ENCODE results near the gene MINDY3.
"Not testable (repeated sequence)": the region's sequence is repeated elsewhere in the genome, so short reads cannot be mapped to it uniquely, and the experiment has no call there.

The MINDY3 gene

DNA sequence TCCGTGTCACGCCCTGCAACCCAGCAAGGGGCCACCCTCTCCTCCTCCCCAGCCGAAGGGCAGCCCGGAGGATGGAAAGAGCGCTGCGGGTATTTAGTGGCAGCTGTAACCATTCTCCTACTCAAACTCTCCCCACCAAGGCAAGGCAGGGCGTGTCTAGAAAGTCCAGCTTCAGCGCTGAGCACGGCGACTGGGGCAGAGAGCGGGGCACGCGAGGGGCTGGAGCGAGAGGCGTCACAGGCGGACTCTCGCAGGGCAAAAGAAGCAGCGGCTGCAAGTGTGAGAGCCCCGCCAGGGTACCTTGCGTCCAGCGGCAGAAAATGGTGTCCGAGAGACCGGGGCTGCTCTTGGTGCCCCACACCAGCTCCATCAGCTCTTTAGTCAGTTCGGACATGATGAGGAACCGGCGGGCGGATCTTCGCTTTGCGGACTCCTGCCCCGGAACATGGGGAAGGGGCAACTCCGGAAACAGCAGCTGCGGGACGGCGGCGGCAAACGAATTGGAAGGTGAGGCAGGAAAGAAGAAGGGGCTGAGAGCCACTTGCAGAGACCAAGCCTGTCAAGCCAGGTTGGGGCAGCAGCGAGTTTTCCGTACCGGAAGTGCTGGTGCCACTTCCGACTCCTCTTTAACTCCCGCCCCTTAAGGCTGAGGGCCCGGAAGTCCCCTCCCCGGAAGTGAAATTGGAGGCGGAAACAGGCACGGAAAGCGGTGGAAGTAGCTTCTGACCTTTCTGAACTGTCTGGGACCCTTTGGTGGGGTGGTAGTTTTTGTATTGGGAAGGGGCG, at the start of gene MINDY3:
TSS of gene MINDY3 (minus strand) at position 602 of the 786 bp plus-strand sequence. CDS start at position 394, 208 bp downstream.
- DNase-seq, result peak in 13 of 14 donors; percentile 36 to 86 (median 82)

DNA sequence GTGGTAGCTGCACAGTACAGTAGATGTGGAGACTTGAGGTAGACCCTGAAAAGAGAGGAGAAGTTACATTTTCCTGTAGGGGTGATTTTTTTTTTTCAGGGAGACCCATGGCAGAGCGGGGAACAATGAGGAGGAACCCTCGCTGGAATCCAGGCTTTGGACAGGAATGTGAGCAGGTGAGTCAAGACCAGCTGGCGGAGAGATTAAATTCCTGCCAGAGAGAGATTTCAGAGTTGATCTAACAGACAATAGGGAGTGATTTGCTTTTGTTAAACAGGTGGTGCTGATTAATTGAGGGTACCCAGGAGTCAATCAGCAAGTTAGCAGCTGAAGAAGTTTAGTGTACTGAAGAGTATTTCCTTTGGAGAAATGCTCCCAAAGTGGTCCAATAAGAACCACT, 41.6 kb upstream of the MINDY3 start:
- no peak for DNase-seq

DNA sequence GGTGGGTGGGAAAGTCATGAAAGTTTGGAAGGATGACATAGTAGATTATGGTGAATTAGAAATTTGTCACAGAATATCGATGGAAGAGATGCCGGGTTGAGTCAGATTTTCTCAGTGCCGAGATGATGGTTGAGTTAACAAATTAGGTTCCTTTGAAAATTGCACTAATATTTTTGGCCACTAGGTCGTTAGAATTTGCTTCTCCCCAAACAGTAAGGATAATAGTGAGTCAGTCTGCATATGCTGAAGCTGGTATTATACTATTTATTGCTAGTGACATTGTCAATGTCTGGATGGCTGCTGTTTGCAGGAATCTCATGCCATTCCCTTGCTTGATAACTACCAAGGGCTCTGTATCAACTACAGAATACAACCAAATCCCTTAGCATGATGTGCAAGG, 37.7 kb upstream of the MINDY3 start:
- DNase-seq, result no peak

DNA sequence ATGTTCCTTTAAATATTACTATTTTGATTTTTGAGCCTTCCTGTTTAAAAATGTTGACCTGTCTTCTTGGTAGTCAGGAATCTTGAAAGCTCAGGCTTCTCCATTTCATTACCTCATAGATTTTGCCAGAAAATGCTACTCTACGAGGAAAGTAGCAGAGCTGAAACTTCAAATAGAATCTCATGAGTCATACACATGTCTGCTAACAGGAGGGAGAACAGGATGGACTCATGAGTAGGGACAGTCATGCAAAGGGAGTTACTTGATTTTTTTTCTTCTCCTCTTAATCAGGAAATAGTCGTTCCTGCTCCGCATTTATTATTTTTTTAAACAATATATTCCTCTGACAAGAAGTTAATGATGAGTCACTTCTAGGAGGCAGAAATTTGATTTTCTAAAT, 37.0 kb upstream of the MINDY3 start:
- no peak for DNase-seq

DNA sequence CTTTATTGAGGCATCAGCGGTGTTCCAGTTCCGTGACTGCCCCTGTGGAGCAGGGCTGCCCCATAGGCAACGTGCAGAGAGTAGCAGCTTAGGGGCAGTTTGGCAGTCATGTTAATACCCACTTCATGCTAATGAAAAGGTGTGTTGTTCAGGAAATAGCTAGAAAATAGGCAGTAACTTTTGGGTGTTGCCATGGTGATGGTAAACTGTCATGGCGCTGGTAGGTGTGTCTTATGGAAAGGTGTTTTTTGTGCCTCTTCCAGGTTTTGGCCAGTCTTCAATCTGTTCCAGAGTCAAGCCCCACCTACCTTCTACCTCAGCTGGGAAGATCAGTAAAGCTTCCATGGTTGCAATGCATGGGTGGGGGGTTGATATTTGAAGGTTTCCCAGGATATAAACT, 36.3 kb upstream of the MINDY3 start:
- no peak for DNase-seq

DNA sequence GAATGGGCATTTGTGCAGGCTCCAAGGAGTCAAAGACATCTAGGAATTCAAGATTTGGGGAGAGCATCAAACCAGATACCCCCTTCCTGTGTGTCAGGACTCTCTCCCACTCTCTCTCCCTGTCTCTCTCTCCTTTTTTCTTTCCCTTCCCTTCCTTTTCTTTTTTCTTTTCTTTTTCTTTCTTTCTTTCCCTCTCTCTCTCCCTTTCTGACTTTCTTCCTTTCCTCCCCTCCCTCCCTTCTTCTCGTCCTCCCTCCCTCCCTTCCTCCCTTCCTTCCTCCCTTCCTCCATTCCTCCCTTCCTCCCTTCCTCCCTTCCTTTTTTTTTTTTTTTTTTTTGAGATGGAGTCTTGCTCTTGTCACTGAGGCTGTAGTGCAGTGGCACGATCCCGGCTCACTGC, 24.1 kb upstream of the MINDY3 start:
- DNase-seq, result no peak

DNA sequence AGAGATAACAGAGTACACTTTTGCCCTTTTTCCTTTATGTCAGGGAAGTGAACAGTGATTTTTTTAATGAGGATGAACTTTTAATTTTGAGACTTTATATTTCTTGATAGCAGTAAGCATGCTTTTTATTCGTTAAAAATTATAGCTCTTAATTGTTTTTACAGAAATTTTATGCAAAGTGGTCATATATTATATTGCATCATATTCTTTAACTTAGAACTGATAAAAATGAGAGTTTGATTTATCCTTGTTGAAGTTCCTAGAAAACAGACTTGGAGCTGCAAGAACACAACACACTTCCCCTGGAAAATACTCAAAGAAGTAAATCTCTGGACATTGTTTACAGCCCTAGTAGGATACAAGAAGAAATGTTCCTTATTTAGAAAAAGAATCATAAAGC, 21.2 kb upstream of the MINDY3 start:
- DNase-seq, result no peak

DNA sequence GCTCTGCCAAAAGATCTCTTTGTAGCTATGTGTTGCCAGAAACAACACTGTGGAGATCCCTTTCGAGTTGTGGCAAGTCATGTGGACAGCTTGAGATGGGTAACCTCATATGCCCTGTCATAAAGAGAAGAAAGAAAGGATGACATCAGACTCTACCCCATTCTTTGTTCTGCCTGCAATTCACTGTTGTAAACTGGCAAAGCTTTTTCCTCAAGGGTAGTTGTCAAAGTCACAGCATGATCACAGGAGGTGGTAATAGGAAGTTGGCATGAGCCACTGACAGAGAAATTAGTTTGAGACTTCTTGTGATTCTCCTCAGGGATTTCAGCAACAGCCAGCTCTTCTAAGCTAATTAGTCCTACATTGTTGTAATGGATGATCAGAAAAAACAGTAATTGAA, 19.4 kb upstream of the MINDY3 start:
- no peak for DNase-seq

DNA sequence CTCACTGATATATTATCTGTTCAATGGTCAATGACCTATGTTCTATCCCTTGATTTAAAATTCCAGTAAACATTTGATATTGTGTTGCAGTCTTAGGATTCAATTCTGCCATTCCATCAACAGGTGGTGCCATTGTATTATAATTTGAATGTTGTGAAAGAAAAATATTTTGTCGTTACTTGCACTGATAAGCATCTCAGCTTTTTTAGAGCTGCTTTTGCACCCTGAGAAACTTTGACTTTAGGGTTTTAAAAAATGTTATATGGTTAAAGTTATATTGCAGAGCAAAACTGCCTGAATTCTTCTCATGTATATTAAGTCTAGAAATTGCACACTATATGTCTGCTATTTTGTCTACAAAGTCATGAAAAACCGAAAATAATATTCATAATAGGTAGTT, 18.8 kb upstream of the MINDY3 start:
- no peak for DNase-seq

DNA sequence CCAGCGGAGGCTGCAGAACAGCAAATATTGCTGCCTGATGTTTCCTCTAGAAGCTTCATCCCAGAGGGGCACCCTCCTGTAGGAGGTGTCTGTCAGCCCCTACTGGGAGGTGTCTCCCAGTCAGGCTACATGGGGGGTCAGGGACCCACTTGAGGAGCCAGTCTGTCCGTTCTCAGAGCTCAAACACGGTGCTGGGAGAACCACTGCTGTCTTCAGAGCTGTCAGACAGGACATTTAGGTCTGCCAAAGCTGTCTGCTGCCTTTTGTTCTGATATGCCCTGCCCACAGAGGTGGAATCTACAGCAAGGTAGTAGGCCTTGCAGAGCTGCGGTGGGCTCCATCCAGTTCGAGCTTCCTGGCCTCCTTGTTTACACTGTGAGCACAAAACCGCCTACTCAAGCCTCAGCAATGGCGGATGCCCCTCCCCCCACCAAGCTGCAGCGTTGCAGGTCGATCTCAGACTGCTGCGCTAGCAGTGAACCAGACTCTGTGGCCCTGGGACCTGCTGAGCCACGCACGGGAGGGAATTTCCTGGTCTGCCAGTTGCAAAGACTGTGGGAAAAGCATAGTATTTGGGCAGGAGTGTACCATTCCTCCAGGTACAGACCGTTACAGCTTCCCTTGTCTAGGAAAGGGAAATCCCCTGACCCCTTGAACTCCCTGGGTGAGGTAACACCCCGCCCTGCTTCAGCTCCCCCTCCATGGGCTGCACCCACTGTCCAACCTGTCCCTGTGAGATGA, 17.7 kb upstream of the MINDY3 start:
- DNase-seq, result no peak

DNA sequence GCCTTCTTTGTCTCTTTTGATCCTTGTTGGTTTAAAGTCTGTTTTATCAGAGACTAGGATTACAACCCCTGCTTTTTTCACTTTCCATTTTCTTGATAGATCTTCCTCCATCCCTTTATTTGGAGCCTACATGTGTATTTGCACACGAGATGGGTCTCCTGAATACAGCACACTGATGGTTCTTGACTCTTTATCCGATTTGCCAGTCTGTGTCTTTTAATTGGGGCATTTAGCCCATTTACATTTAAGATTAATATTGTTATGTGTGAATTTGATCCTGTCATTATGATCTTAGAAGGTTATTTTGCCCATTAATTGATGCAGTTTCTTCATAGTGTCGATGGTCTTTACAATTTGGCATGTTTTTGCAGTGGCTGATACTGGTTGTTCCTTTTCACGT, 16.0 kb upstream of the MINDY3 start:
- not testable (repeated sequence) for DNase-seq

DNA sequence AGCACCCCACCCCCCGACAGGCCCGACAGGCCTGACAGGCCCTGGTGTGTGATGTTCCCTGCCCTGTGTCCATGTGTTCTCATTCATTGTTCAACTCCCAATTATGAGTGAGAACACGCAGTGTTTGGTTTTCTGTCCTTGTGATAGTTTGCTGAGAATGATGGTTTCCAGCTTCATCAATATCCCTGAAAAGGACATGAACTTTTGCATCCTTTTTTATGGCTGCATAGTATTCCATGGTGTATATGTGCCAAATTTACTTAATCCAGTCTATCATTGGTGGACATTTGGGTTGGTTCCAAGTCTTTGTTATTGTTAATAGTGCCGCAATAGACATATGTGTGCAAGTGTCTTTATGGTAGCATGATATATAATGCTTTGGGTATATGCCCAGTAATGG, 12.3 kb upstream of the MINDY3 start:
- DNase-seq, result not testable (repeated sequence)

DNA sequence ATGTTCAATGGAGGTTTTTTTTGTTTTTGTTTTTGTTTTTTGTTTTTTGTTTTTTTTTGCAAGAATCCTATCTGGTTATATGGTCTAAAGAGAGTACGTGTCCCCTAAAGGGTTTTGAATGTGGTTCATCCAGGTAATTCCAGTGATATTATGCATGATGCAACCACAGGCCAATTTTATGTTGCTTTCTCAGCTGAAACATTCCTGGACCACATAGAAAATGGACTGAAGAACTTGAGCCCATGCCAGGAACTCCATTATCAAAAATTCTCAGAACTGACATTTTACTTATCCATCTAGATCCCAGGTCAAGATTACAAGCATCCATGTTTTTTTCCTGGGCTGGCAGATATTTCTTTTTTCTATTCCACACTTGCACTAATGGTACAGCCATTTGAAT, 11.5 kb upstream of the MINDY3 start:
- no peak for DNase-seq

DNA sequence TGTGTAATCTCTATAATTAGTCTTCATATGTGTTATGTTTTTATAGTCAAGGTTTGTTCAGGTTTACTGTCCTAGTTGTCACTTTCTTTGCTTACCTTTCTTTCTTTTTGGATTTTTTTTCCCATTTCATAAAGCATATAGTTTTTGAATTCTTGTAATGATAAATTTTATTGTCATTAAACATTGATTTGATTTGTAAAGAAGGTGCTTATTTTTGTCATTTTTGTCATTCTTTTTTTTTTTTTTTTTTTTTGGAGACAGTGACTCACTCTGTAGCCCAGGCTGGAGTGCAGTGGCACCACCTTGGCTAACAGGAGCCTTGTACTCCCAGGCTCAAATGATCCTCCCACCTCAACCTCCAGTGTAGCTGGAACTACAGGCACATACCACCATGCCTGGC, 9.6 kb upstream of the MINDY3 start:
- no peak for DNase-seq

DNA sequence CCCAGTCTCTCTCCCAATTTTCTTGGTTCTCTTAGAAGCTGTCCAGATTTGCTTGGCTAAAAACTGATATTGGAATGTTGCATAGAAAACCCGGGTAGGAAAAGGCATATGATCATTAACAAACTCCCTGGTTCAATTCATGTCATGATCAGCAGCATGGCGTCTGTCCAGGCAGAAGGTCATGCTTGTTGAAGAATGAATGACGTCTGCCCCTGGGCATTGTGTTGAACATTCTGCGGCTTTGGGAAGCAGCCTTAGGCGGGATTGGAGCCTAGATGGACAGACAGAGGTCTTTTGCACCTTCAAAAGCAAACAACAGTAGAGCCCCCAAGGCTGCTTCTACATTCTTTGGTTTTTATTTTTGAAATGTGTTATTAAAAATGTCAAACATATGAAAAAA, 7.7 kb upstream of the MINDY3 start:
- DNase-seq, result no peak

DNA sequence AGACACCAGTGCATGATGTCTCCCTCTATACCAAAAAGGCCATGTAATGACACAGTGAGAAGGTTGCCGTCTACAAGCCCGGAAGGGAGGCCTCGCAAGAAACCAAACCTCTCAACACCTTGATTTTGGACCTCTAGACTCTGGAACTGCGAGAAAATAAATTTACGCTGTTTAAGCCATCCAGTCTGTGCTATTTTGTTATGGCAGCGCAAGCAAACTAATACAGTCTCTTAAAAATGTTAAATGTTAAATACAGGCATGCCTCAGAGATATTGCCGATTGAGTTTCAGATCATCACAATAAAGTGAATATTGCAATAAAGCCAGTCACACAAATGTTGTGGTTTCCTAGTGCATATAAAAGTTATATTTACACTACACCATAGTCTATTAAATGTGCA, 5.0 kb upstream of the MINDY3 start:
- DNase-seq, result no peak

DNA sequence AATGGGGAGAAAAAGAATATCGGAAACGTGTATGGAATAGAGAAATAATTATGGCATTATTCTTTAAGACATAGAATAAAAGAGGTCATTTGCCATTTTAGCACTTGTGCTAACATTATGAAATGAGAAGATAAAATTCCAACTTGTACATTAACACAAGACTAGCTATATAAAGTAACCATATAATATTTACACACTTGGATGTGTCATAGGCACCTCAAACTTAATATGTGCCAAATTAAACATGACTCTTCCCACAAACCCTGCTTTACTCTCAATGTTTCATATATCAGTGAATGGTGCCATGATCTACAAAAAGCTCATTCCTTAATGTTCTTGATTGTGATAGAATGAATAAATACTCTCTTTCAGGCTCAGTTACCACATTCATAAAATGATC, 4.1 kb upstream of the MINDY3 start:
- no peak for DNase-seq

DNA sequence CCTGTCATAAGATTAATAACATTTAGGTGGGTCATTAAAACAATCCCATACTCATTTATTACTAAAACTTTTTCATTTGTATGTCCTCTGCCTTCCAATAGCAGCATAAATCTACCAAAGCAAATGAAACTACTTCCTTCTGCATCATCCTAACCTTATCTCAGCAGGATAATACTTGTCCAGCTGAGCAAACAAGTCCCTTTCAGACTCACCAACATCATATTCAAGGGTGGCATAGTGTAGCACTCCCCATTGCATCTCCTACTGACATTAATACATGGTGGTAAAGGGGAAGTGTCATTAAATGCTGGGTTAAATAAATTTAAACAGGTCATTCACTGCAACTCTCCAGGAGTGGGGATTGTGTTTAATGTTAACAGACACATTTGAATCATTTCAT, 3.4 kb upstream of the MINDY3 start:
- DNase-seq, result no peak

DNA sequence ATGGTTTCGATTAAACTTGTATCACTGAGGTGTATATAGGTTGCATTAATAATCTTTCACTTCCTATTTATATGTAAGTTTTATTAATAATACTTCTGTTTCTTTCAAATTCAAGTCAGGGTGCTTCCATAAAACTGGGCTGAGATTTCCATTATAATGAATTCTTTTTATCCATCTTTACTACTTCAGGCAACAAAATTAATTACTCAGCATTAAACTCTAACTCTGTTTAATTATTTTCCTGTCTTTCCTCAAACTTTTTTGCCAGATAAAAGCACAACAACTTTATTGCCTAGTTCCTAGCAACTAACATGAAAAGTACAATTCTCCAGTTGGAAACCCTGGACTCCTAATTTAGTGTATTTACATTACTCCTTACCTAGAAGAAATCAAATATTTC, 3.0 kb upstream of the MINDY3 start:
- DNase-seq, result no peak

DNA sequence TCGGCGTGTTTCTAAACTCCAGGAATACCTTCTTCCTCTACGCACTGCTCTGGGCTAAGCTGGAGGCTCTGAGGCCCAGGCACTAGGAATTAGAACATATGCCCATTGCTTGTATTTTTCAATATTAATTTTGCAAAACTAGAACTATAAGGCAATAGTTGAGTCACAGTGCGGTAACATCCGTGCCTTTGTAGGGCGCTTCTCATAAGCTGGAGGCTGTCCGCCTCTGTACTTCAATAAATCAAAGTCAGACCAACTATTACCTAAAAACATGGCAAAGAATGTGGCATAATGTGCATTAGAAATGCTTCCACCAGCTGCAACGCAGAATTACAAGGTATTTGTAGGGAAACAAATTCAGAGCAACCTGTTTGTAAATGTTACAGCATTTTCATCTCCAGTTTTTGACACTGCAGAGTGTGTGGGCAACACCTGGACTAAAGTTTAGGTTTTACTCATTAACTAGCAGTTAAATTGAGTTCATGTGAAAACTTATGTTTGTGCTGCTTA, 440 bp upstream of the MINDY3 start:
- DNase-seq, result no peak

DNA sequence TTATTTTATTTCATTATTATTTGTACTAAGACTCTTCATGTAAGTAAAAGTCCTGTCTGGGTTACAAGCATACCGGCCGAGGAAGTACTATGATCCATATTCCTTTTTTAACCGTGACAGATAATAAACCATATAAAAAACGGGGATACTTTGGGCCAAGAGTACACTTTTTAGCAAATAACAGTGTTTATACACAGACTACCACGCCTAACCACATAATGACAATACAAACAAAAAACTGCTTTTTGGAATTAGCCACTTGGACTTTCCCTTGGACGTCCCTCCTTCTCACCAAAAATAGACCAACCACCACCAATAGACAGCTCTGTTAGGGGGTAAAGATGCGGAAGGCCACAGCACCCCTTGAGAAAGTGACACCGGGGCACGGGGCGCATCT, 800 bp downstream of the MINDY3 start:
- DNase-seq, result no peak

DNA sequence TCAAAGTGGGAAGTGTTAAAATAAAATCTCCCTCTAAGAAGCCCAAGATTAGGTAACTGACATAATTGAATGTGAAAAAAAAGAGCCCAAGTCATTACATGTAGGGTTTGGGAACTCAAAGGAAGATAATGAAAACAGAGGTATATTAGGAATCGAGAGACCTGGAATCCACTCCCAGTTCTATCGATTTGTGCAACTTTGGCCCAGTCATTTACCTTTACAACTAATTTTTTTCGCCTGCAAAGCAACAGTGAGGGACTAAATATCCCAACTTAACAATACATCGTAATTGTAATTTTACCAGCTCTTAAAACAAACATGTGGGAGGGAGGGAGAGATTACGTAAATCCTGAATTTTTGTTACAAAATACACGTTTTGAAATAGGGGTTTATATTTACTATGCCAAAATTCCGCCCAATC, 1.4 kb downstream of the MINDY3 start:
- DNase-seq, result no peak

DNA sequence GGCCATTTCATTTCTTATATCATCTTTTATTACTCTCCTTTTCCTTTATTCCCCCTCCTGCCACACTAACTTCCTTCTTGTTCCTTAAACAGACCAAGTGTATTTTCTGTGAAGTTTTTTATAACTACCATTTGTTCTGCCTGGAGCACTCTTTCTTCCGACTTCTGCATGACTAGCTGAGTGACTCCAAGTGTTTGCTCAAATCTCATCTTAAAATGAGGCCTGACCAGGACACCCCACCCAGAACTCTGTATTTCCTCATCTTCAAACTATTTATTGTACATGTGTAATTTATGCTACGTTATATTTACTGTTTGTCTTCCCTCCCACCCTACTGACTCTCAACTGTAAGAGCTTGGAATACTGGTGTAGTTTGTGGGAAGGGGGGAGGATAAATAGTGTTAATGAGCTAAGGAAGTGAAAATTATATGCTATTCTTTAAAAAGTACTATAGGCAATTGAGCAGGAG, 3.2 kb downstream of the MINDY3 start:
- DNase-seq, result no peak

Measured in C1 segment of cervical spinal cord (tissue), 14 donors.